Left hindlimb (tissue), 1 donor: ENCODE data around the gene NMUR1.

Experiments
- DNase-seq: peaks from one replicate; pipeline ENCODE4 v3.0.0-alpha.2; 2018

Gene NMUR1

DNA sequence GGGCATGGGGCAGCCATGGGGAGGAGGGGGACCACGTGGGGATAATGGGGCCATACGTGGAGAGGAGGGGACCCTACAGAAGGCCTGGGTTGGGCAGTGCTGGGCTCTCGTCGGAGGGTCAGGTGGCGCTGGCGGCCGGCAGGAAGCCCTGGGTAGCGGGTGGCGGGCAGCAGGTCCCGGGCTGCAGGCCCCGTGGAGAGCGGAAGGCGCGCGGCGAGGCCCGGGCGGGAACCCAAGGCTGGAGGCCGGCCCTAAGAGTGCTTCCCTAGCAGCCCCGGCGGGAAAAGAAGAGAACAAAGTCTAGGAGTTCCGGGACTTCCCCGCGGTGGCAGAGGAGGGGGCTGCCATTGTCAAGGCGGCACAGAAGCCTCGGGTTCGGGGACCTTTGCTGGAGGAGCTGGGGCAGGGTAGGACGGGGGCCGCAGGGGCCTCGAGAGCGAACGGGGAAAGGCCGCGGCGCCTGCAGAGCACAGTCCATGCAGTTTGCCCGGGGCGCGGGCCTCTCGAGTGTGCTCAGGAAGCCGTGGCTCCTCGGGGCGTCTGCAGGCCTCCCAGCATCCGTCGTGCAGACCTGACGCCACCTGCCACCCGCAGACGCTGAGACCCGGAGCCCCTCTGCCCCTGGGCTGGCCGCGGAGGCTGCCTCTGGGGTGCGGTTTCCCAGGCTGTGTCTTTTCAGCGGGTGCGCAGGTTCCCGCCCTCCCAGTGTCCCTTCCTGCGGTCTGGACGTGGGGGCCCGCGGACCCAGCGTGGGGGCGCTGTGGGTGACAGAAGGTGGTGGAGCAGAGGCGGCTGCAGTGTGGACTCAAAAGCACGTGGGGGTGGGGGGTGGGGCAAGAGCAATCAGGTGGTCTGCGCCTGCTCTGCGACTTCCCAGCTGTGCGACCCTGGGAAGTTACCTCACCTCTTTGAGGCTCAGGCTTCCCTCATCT, 46.6 kb downstream of the NMUR1 start:
- DNase-seq: no peak

DNA sequence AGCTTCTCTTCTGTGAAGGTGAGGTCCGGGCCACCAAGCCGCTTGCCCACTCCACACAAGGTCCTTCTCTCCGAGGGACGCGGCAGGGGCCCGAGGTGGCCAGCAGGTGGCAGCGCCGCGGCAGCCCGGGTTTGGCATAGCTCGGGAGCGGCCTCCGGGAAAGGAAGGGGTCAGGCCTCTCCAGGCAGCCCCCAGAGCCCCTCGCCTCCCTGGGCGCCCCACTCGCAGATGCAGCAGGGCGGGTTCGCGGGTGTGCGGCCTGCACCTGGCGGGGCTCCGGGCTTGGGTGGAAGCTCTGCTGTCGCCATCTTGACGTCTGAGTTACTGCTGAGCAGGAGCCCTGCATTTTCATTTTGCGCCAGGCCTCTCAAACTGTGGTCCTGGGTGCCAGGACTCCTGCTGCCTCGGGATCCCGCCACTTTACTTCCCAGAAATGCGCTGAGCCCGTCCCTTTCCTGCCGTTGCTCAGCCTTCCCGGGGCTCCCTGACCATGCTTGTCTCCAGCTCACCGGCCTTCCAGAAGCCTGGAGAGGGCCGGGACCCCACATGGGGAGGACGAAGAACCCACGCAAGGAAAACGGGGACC, 47.3 kb downstream of the NMUR1 start:
- peak; percentile 82 for DNase-seq

DNA sequence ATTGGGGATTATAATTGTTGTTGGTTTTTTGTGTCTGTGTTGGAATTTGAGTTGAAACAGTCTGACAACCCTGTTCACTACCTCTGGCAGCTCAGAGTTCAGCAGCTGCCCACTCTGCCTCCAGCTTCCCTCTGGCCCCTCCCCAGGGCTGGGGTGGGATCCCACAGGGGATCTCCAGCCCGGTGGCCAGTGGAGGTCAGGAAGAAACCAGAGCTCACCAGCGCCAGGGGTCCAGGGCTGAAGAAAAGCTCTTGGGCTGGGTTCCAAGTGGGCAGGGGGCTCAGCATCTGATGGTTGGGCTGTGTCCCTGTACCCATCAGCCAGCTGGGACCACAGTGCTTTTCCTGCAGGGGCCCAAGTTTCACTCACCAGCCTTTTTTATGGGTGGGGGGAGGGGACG, 49.5 kb downstream of the NMUR1 start:
- no peak for DNase-seq

DNA sequence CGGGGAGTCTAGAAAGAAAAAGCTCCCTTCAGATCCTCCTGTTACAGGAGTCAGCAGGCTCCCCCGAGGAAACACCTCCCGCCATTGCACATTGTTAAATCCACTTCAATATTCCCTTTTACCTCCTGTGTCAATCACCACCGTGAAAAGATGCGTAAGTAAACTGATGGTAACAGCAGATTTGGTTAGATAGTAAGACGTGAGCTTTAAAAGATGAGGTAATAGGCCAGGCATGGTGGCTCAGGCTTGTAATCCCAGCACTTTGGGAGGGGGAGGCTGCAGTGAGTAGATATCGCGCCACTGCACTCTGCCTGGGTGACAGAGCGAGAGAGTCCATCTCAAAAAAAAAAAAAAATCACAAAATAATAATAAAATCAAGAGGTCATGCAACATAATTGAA, 50.8 kb downstream of the NMUR1 start:
- DNase-seq: no peak

DNA sequence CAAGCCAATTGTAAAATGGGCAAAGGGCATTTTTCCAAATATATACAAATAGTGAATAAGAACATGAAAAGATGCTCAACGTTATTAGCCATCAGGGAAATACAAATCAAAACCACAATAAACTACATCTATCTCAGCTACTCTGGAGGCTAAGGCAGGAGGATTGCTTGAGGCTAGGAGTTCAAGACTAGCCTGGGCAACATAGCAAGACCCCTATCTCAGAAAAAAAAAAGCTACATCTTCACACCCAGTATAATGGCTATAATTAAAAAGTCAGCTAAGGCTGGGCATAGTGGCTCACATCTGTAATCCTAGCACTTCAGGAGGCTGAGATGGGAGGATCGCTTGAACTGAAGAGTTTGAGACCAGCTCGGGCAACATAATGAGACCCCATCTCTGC, 53.3 kb downstream of the NMUR1 start:
- DNase-seq: no peak

DNA sequence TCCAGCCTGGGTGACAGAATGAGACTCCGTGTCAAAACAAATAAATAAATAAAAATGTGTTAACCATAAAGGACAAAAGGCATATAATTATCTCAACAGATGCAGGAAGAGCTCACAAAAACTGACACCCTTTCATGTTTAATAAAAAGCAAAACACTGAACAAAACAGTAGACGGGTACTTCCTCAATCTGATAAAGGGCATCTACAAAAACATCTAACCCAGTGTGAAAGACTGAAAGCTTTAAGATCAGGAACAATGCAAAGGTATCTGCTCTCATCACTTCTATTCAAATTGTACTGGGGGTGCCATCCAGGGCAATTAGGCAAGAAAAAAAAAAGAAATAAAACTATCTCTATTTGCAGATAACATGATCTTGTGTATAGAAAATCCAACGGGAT, 54.3 kb downstream of the NMUR1 start:
- DNase-seq: no peak
